ENCODE results near the gene TNFRSF12A. TPM values are rescaled to one million over a fixed set of nuclear protein-coding genes. Genes with fewer than 3 reads are reported as not detected.
A peak's percentile ranks its signal among the peaks of the same experiment; 100 is the strongest.

Gene TNFRSF12A
- total and polyA plus RNA-seq, 2 of the 8 experiments (the other 6 are each of a cell fraction or from before 2014, with no cell fraction given) = 81.0 to 82.5 TPM

DNA sequence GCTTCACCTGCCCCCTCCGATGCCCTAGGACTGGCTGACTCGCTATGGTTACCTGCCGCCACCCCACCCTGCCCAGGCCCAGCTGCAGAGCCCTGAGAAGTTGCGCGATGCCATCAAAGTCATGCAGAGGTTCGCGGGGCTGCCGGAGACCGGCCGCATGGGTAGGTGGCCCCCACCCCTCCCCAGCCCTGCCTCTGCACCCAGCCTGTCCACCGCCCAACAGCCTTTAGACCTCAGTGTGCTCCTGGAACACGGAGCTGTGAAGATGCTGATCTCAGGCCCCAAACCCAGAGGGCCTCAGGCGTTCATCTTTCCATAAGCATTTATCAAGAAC, 27.2 kb downstream of the TNFRSF12A start:
- Histone ChIP-seq H2AK5ac (ENCODE audit: low read depth, low read length) (no peak overlapping the region), H4K8ac (ENCODE audit: extremely low read depth, insufficient read depth, low read length) (peak overlapping the region; percentile 68; the same call in 1 of the 2 replicates), H2BK20ac (ENCODE audit: low read length) (no peak overlapping the region), H2BK12ac (ENCODE audit: low read depth, low read length) (no peak overlapping the region), H3K9ac (replicated peaks in 1 of 4; ENCODE audit: extremely low read depth in 1 of 4, low read depth in 3 of 4, low read length in 3 of 4) (no peak overlapping the region), H3K23me2 (ENCODE audit: low read depth, low read length) (peaks cover 6% of the 10 kb centered on the region; the same call in 1 of the 2 replicates), H3K18ac (ENCODE audit: extremely low read depth, low read length) (peak overlapping the region; percentile 48; the same call in 1 of the 2 replicates), H2BK5ac (ENCODE audit: low read depth, low read length) (no peak overlapping the region; the same call in 1 of the 2 replicates), H3K79me2 (ENCODE audit: control insufficient read depth in 1 of 2, insufficient read depth in 2 of 2, low read length in 2 of 2) (peaks cover 0 to 5% of the 10 kb centered on the region in 2 experiments; a peak in 1 of 4 replicates), H3K4ac (replicated peaks; ENCODE audit: insufficient read length, low read depth, low read length) (no peak overlapping the region), H3K4me3 (ENCODE audit: extremely low read depth in 1 of 4, insufficient read depth in 2 of 4, low read depth in 3 of 4, low read length in 4 of 4) (peak overlapping the region; percentile 66 to 89 (median 80)), H2BK120ac (replicated peaks; ENCODE audit: low read depth, low read length) (no peak overlapping the region), H3K9me3 (ENCODE audit: insufficient read depth in 2 of 2, low read depth in 1 of 2, low read length in 1 of 2) (no peaks in the 10 kb centered on the region), H3K27me3 (replicated peaks in 1 of 4; ENCODE audit: control insufficient read depth in 3 of 4, extremely low read depth in 1 of 4, insufficient read depth in 3 of 4, low read length in 3 of 4) (peaks cover 0 to 8% (median 3%) of the 10 kb centered on the region in 4 experiments; a peak in 6 of 7 replicates), H3K23ac (ENCODE audit: insufficient read length) (no peak overlapping the region), H2AFZ (ENCODE audit: low read length) (no peak overlapping the region), H3K14ac (ENCODE audit: insufficient read length) (no peak overlapping the region), H2BK15ac (ENCODE audit: low read length) (no peak overlapping the region), H3K4me1 (replicated peaks in 1 of 4; ENCODE audit: control insufficient read depth in 3 of 4, insufficient read depth in 4 of 4, low read length in 3 of 4) (peaks cover 0 to 3% (median 0%) of the 10 kb centered on the region in 4 experiments; a peak in 3 of 7 replicates), H4K5ac (ENCODE audit: insufficient read length, low read depth, low read length) (no peak overlapping the region), H3K79me1 (ENCODE audit: low read depth, low read length) (no peaks in the 10 kb centered on the region), H3K56ac (replicated peaks; ENCODE audit: insufficient read length, low read depth, low read length) (no peak overlapping the region), H3K4me2 (ENCODE audit: insufficient read depth in 1 of 2, low read depth in 2 of 2, low read length in 2 of 2) (peak overlapping the region; percentile 79 to 84), H3K27ac (ENCODE audit: low read depth, low read length) (no peak overlapping the region), H3K36me3 (ENCODE audit: control insufficient read depth in 2 of 4, insufficient read depth in 4 of 4, low read length in 3 of 4) (no peaks in the 10 kb centered on the region), H4K20me1 (replicated peaks in 1 of 2; ENCODE audit: control insufficient read depth in 1 of 2, insufficient read depth in 2 of 2, low read length in 2 of 2) (peaks cover 0 to 16% of the 10 kb centered on the region in 2 experiments), H4K91ac (replicated peaks; ENCODE audit: insufficient read length, low read length) (peak overlapping the region; percentile 54)
- DNase-seq (ENCODE audit: low read depth in 1 of 2, low spot score in 2 of 2) (no peak), FAIRE-seq (no peak)
- WGBS, 2 experiments (ENCODE audit: extremely low coverage in 1 of 2, insufficient coverage in 1 of 2, insufficient read length in 1 of 2, insufficient replicate concordance in 2 of 2, low coverage in 1 of 2, low lambda C conversion rate in 2 of 2, missing lambda C conversion rate in 1 of 2) = 12% methylated on average over 13 of the region's 13 CpGs; no CpG with 5 or more reads in 1 of the 2 experiments
- ChIA-PET POLR2A (ENCODE audit: partially characterized antibody) (interaction anchor here (0.8 to 6.1 kb wide), 25 partner anchors 8 to 142 kb away, joined by 3 to 94 read pairs (median 5); partner anchors contain the start of genes CLDN6, HCFC1R1, IL32 and PAQR4), CTCF (ENCODE audit: partially characterized antibody) (interaction anchor here (0.6 to 7.4 kb wide), 13 partner anchors 9 to 1355 kb away, joined by 3 to 117 read pairs (median 5); partner anchors contain the start of genes ZNF213 and ZSCAN10)
- TF ChIP-seq KDM4A (IDR thresholded peaks at IDR 0.05; ENCODE audit: low read depth, low read length, severe bottlenecking) (peak; percentile 36), BACH1 (IDR thresholded peaks at IDR 0.05; ENCODE audit: low read length) (no peak)
